Thyroid gland (tissue), 4 donors: ENCODE measurements around the gene TFRC. TPM values are rescaled to one million over a fixed set of nuclear protein-coding genes. Genes with fewer than 3 reads are reported as not detected.

Experiments
- DNase-seq, 2 donors: peaks; one replicate each; pipeline ENCODE4 v3.0.0-alpha.2; 2019
- H3K27ac ChIP-seq, 3 donors: fragments of 200-600 bp; sonication (generic); 1 replicate in 2 of 3; 2 replicates in 1 of 3; pipeline ENCODE4 v1.5.1; 2016 to 2019; ENCODE audit warnings: mild to moderate bottlenecking in 1 of 3, moderate library complexity in 1 of 3
- H3K27me3 ChIP-seq: fragments of 200-600 bp; sonication (generic); one replicate; pipeline ENCODE4 v1.5.1; 2019
- H3K36me3 ChIP-seq, 2 donors: fragments of 200-600 bp; sonication (generic); one replicate each; pipeline ENCODE4 v1.5.1; 2016 to 2019
- H3K4me1 ChIP-seq, 2 donors: fragments of 200-600 bp; sonication (generic); one replicate each; pipeline ENCODE4 v1.5.1; 2017 to 2019
- H3K4me3 ChIP-seq, 3 donors: fragments of 200-600 bp; sonication (generic); replicated peaks in 1 of 3; 1 replicate in 2 of 3; 2 replicates in 1 of 3; pipeline ENCODE4 v1.5.1; 2016; ENCODE audit warnings: mild to moderate bottlenecking in 1 of 3
- H3K9me3 ChIP-seq: fragments of 200-600 bp; sonication (generic); one replicate; pipeline ENCODE4 v1.5.1; 2017
- POLR2A ChIP-seq, 2 donors: fragments of 450-650 bp; IDR thresholded peaks; one replicate each; pipeline ENCODE4 v1.6.1; 2017; ENCODE audit warnings: antibody characterized with exemption in 2 of 2, mild to moderate bottlenecking in 2 of 2, moderate library complexity in 1 of 2
- WGBS, 2 donors: methylation state at CpG; one replicate each; pipeline ENCODE4 v1.1.5; 2017; 5-methylcytosine and 5-hydroxymethylcytosine counted together
- intact Hi-C: fragments of 100-400 bp; cut with DNase I; formaldehyde crosslinking; loops from one replicate; pipeline ENCODE4 v1.15.1; 2023
- small RNA-seq: library from RNA; depleted of rRNA; stranded (forward); fragments of <200 nt; gene quantifications from one replicate; pipeline ENCODE3, GENCODE V24; 2016
- total RNA-seq, 4 donors: library from RNA; depleted of rRNA; stranded (reverse); fragments of >200 nt; gene quantifications; one replicate each; pipeline ENCODE4 v1.2.3, GENCODE V29; 2016
- TF ChIP-seq, protein P1 (sequence below), 6 experiments: fragments of 200-600 bp in 3 of 6; fragments of 450-650 bp in 3 of 6; sonication (generic) in 3 of 6; IDR thresholded peaks; one replicate each; pipeline ENCODE4 v1.5.1; 2016 to 2019; ENCODE audit warnings: antibody characterized with exemption in 6 of 6, mild to moderate bottlenecking in 2 of 6, inconsistent platforms in 1 of 6, moderate library complexity in 1 of 6

TFRC gene
- total RNA-seq, 4 donors from 2014 or later: 40.7 to 115 (median 69.8) TPM

DNA sequence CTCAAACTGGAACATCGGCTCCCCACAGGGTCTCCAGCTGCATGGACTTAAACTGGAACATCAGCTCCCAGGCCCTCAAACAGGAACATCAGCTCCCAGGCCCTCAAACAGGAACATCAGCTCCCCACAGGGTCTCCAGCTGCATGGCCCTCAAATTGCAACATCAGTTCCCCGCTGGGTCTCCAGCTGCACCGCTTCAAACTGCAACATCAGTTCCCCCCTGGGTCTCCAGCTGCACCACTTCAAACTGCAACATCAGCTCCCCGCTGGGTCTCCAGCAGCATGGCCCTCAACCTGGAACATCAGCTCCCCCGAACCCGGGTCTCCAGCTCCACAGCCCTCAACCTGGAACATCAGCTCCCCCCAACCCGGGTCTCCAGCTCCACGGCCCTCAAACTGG, 82.0 kb downstream of the TFRC start:
- H3K4me1 ChIP-seq: no peaks in the 10 kb centered on the region
- TF ChIP-seq, protein P1, sequence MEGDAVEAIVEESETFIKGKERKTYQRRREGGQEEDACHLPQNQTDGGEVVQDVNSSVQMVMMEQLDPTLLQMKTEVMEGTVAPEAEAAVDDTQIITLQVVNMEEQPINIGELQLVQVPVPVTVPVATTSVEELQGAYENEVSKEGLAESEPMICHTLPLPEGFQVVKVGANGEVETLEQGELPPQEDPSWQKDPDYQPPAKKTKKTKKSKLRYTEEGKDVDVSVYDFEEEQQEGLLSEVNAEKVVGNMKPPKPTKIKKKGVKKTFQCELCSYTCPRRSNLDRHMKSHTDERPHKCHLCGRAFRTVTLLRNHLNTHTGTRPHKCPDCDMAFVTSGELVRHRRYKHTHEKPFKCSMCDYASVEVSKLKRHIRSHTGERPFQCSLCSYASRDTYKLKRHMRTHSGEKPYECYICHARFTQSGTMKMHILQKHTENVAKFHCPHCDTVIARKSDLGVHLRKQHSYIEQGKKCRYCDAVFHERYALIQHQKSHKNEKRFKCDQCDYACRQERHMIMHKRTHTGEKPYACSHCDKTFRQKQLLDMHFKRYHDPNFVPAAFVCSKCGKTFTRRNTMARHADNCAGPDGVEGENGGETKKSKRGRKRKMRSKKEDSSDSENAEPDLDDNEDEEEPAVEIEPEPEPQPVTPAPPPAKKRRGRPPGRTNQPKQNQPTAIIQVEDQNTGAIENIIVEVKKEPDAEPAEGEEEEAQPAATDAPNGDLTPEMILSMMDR (IDR thresholded peaks at IDR 0.05): no peak
- TF ChIP-seq POLR2A (IDR thresholded peaks at IDR 0.05): no peak
- no peaks in the 10 kb centered on the region for H3K27me3 ChIP-seq
- no peak overlapping the region for H3K27ac ChIP-seq
- H3K9me3 ChIP-seq: no peaks in the 10 kb centered on the region
- WGBS, 2 donors: 88 to 93% methylated on average over 7 to 8 of the region's 8 CpGs
- no peak overlapping the region for H3K4me3 ChIP-seq
- intact Hi-C loops: no loop called here
- no peaks in the 10 kb centered on the region for H3K36me3 ChIP-seq
- DNase-seq: no peak

Small RNA genes lying within 50 kb of the gene (small RNA-seq; reads per million reads assigned to genes)
- gene RNU7-18P: not detected

Other genes starting within 250 kb of the TFRC start
- 10 to 100 TPM; 10.2 to 21.1 (median 12.7) TPM for gene TNK2, start 173.5 kb downstream of the TFRC start, total RNA-seq
- not detected for gene ZDHHC19, start 129.3 kb upstream of the TFRC start, total RNA-seq
- under 1 TPM in 2 of 4 donors, not detected in 2; 0.56 to 0.63 TPM for gene SLC51A, start 134.4 kb upstream of the TFRC start, total RNA-seq
- gene PCYT1A, start 205.6 kb upstream of the TFRC start, total RNA-seq: 10 to 100 TPM; 59.5 to 80.4 (median 73.1) TPM
- gene DYNLT2B, start 236.2 kb upstream of the TFRC start, total RNA-seq: 10 to 100 TPM in 3 of 4 donors, 1 to 10 TPM in 1; 4.6 to 16.8 (median 13.2) TPM